IPS-20b (cell line): ENCODE results near the gene IL4I1.

Experiments
- H3K27ac ChIP-seq: one replicate; pipeline ENCODE4 v1.5.1; 2013; ENCODE audit warnings: low read length
- H3K27me3 ChIP-seq: 2 replicates; pipeline ENCODE4 v1.6.1; 2013; ENCODE audit warnings: mild to moderate bottlenecking, low read length, inconsistent platforms; ENCODE audit not compliant: insufficient read depth
- H3K36me3 ChIP-seq: 2 replicates; pipeline ENCODE4 v1.6.1; 2013; ENCODE audit warnings: low read depth, mild to moderate bottlenecking, inconsistent platforms, low read length, moderate library complexity; ENCODE audit not compliant: insufficient read depth
- H3K4me1 ChIP-seq: 2 replicates; pipeline ENCODE4 v1.6.1; 2013; ENCODE audit warnings: mild to moderate bottlenecking, control low read depth, inconsistent platforms, low read length, moderate library complexity; ENCODE audit not compliant: insufficient read depth
- H3K4me3 ChIP-seq: 2 replicates; pipeline ENCODE4 v1.5.1; 2013; ENCODE audit warnings: mild to moderate bottlenecking, low read length, inconsistent platforms
- H3K9ac ChIP-seq: 2 replicates; pipeline ENCODE4 v1.6.1; 2013; ENCODE audit warnings: low read depth, mild to moderate bottlenecking, inconsistent platforms, low read length, moderate library complexity
- H3K9me3 ChIP-seq: 2 replicates; pipeline ENCODE4 v1.6.1; 2013; ENCODE audit warnings: mild to moderate bottlenecking, low read depth, low read length, inconsistent platforms; ENCODE audit not compliant: insufficient read depth

Gene IL4I1

DNA sequence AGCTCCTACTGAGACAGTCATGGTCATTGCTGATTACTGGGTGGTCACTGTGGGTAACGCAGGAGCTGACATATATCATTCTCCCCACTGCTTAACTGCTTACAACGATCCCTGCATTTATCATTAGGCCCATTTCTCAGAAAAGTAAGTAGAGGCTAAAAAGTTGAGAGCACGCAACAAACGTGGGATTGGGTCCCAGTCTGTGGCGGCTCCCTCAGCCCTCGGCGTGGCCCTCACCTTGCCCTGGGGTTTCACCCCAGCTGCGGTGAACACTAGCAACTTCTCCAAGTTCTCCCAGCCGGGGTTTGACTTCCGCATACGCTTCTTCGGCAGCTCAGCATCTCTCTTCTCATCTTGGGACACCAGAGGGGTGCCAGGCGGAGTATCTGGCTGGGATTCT, 31.8 kb downstream of the IL4I1 start:
- Histone ChIP-seq H3K27ac (no peak overlapping the region), H3K4me1 (peaks cover 5% of the 10 kb centered on the region; the same call in 1 of the 2 replicates), H3K27me3 (no peaks in the 10 kb centered on the region), H3K9me3 (no peaks in the 10 kb centered on the region), H3K9ac (no peak overlapping the region), H3K36me3 (peaks cover 43% of the 10 kb centered on the region), H3K4me3 (no peak overlapping the region)

GRCh38 chr19:49863935-49864320, 32.8 kb downstream of the IL4I1 start:
- Histone ChIP-seq H3K9ac (no peak overlapping the region), H3K27me3 (no peaks in the 10 kb centered on the region), H3K27ac (no peak overlapping the region), H3K4me1 (peaks cover 5% of the 10 kb centered on the region; the same call in 1 of the 2 replicates), H3K4me3 (no peak overlapping the region), H3K36me3 (peaks cover 53% of the 10 kb centered on the region), H3K9me3 (no peaks in the 10 kb centered on the region)

DNA sequence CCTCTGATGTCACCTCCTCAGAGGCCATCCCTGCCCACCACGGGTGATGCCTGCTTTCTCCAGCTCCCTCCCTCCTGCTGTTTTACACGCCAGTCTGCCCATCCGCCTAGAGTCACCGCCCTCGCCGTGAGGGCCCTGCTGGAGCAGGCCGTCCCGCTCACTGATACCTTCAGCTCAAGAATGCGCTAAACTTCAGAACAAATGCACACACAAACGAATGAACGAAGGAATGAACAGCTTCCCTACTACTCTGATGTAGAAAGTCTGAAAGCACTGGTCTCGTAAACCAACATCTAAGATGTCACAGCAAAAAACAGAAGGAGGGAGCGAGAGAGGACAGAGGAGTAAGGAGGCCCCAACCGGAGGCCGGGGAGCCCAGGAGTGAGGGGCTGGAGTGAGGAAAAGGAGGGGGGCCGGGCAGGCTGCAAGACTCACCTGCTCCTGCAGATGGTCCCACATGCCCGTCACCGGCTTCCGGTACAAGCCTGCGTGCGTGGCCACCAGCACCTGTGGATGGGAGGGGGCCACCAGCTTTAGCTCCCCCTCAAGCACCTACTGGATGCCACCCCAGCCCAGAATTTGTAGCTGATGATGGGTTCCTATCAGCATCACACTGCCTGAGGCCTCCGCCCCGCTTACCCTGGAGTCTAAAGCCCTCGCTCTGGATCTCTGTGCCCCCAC, 33.3 kb downstream of the IL4I1 start:
- peaks cover 58% of the 10 kb centered on the region for H3K36me3 ChIP-seq
- H3K9ac ChIP-seq = no peak overlapping the region
- H3K4me1 ChIP-seq = peaks cover 5% of the 10 kb centered on the region; the same call in 1 of the 2 replicates
- no peak overlapping the region for H3K27ac ChIP-seq
- H3K27me3 ChIP-seq = no peaks in the 10 kb centered on the region
- H3K4me3 ChIP-seq = no peak overlapping the region
- no peaks in the 10 kb centered on the region for H3K9me3 ChIP-seq

- H3K27ac ChIP-seq = no peak overlapping the region
- H3K4me3 ChIP-seq = no peak overlapping the region
- peaks cover 5% of the 10 kb centered on the region; the same call in 1 of the 2 replicates for H3K4me1 ChIP-seq
- H3K27me3 ChIP-seq = no peaks in the 10 kb centered on the region
- no peaks in the 10 kb centered on the region for H3K9me3 ChIP-seq
- peaks cover 66% of the 10 kb centered on the region for H3K36me3 ChIP-seq
- no peak overlapping the region for H3K9ac ChIP-seq
Measured at GRCh38 chr19:49862391-49863253, 34.1 kb downstream of the IL4I1 start.

- Histone ChIP-seq H3K36me3 (peaks cover 74% of the 10 kb centered on the region), H3K4me3 (no peak overlapping the region), H3K9me3 (no peaks in the 10 kb centered on the region), H3K4me1 (peaks cover 5% of the 10 kb centered on the region; the same call in 1 of the 2 replicates), H3K9ac (no peak overlapping the region), H3K27ac (no peak overlapping the region), H3K27me3 (no peaks in the 10 kb centered on the region)
Measured at GRCh38 chr19:49861541-49862378, 34.9 kb downstream of the IL4I1 start.

GRCh38 chr19:49861107-49861506, 35.6 kb downstream of the IL4I1 start:
- H3K4me1 ChIP-seq = peaks cover 2% of the 10 kb centered on the region; the same call in 1 of the 2 replicates
- peaks cover 81% of the 10 kb centered on the region for H3K36me3 ChIP-seq
- H3K27me3 ChIP-seq = no peaks in the 10 kb centered on the region
- no peak overlapping the region for H3K27ac ChIP-seq
- H3K9ac ChIP-seq = no peak overlapping the region
- H3K9me3 ChIP-seq = no peaks in the 10 kb centered on the region
- no peak overlapping the region for H3K4me3 ChIP-seq

DNA sequence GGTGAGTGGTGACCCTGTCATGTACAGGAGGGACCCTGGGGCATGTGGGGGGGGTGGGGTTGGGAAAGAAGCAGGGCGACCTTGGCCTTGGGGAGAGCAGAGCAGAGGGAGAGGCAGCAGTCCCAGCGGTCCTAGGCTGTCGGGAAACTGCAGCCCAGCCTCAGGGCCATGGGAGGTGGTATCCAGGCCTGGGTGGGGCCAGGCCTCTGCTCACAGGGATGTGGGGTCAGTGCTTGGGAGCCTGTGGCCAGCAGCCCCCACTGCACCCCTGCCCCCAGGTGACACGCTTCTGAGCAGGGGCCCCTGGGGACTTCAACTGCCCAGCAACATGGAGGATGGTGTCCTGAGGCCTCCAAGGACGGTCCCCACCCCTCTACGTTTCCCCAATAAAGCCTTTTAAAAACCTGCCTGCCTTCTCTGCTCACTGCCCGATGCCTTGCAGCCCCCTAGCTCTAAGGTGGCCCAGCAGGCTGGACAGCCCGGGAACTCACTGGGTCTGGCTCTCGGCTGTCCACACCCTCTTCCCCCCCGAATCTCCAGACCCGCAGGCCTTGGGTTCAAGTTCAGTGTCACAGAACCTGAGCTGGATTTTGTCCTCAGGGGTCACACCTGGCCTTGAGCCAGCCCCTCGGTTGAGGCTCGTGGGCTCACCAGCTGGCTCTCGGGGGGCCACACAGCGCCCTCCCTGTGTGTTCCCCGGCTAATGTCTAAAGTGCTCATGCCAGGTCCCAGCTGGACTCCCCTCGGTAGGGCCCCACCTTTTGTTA, 36.2 kb downstream of the IL4I1 start:
- H3K9me3 ChIP-seq = no peaks in the 10 kb centered on the region
- no peaks in the 10 kb centered on the region; the same call in 1 of the 2 replicates for H3K4me1 ChIP-seq
- H3K4me3 ChIP-seq = no peak overlapping the region
- H3K9ac ChIP-seq = no peak overlapping the region
- peaks cover 86% of the 10 kb centered on the region for H3K36me3 ChIP-seq
- H3K27me3 ChIP-seq = no peaks in the 10 kb centered on the region
- no peak overlapping the region for H3K27ac ChIP-seq

- H3K4me1 ChIP-seq = no peaks in the 10 kb centered on the region
- H3K27me3 ChIP-seq = no peaks in the 10 kb centered on the region
- no peak overlapping the region for H3K4me3 ChIP-seq
- H3K9me3 ChIP-seq = no peaks in the 10 kb centered on the region
- H3K36me3 ChIP-seq = peaks cover 90% of the 10 kb centered on the region
- no peak overlapping the region for H3K27ac ChIP-seq
- H3K9ac ChIP-seq = no peak overlapping the region
Measured at GRCh38 chr19:49859682-49860335, 36.9 kb downstream of the IL4I1 start.

DNA sequence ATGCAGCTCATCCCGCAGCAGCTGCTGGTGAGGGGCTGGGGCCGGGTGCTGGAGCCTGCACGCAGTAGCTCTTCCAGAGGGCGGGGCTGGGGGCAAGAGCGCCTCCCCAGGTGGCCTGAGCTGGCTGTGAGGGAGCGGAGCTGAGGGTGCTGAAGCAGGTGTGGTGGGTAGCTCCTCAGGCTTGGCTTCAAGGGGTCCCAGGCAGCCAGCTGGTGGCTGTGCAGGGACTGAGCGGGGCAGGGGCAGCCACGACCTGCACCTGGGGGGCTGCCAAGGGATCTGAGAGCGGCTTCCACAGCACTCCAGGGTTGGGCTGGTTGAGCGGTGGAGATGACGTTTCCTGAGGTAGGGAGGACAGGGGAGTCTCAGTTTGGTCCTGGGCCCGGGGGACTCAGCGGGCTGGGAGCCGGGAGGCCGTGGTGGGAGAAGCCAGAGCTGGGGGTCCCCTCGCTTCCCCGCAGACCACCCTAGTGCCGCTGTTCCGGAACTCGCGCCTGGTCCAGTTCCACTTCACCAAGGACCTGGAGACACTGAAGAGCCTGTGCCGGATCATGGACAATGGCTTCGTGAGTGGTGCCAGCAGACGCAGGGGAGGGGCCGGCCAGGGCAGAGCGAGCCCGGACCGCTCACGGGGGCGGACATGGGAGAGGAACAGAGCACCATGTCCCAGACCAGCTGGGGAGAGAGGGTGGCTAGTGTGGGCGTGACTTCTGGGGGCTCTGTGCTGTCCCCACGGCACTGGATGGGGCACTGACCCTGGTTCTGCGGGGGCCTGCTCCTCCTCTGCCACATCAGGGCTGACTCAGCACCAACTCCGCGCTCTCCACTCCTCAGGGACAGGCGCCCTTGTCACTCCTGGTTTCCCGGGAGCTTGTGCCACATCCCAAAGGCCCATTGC, 38.4 kb downstream of the IL4I1 start:
- Histone ChIP-seq H3K27ac (no peak overlapping the region), H3K9me3 (no peaks in the 10 kb centered on the region), H3K4me1 (no peaks in the 10 kb centered on the region), H3K4me3 (no peak overlapping the region), H3K27me3 (no peaks in the 10 kb centered on the region), H3K36me3 (peaks cover 80% of the 10 kb centered on the region), H3K9ac (no peak overlapping the region)

- Histone ChIP-seq H3K36me3 (peaks cover 78% of the 10 kb centered on the region), H3K4me1 (peaks cover under 1% of the 10 kb centered on the region; the same call in 1 of the 2 replicates), H3K4me3 (no peak overlapping the region), H3K27me3 (no peaks in the 10 kb centered on the region), H3K9me3 (no peaks in the 10 kb centered on the region), H3K9ac (no peak overlapping the region), H3K27ac (no peak overlapping the region)
Measured at GRCh38 chr19:49857838-49858087, 38.9 kb downstream of the IL4I1 start.
